ENCODE measurements around the gene DIS3L2.

Gene DIS3L2

GRCh38 chr2:232339121-232340081, 377.9 kb downstream of the DIS3L2 start:
- no peak for DNase-seq

GRCh38 chr2:232340171-232340935, 378.8 kb downstream of the DIS3L2 start:
- DNase-seq, result no peak

GRCh38 chr2:232341061-232341738, 379.7 kb downstream of the DIS3L2 start:
- DNase-seq, result no peak

- no peak for DNase-seq
Measured at GRCh38 chr2:232341739-232342126, 380.2 kb downstream of the DIS3L2 start.

- no peak for DNase-seq
Measured at GRCh38 chr2:232342635-232343565, 381.4 kb downstream of the DIS3L2 start.

- DNase-seq, result no peak
Measured at GRCh38 chr2:232343821-232344220, 382.3 kb downstream of the DIS3L2 start.

- DNase-seq, result no peak
Measured at GRCh38 chr2:232345251-232345650, 383.7 kb downstream of the DIS3L2 start.

GRCh38 chr2:232347369-232347768, 385.9 kb downstream of the DIS3L2 start:
- DNase-seq, result no peak

GRCh38 chr2:232348936-232349335, 387.4 kb downstream of the DIS3L2 start:
- no peak for DNase-seq

- no peak for DNase-seq
Measured at GRCh38 chr2:232349546-232349945, 388.0 kb downstream of the DIS3L2 start.

- no peak for DNase-seq
Measured at GRCh38 chr2:232349946-232350635, 388.6 kb downstream of the DIS3L2 start.

GRCh38 chr2:232350804-232351685, 389.5 kb downstream of the DIS3L2 start:
- DNase-seq, result no peak

- DNase-seq, result no peak
Measured at GRCh38 chr2:232351686-232352510, 390.4 kb downstream of the DIS3L2 start.

GRCh38 chr2:232352511-232353091, 391.1 kb downstream of the DIS3L2 start:
- DNase-seq, result no peak

GRCh38 chr2:232353096-232353495, 391.6 kb downstream of the DIS3L2 start:
- no peak for DNase-seq

GRCh38 chr2:232353660-232354059, 392.1 kb downstream of the DIS3L2 start:
- no peak for DNase-seq

GRCh38 chr2:232354069-232354468, 392.6 kb downstream of the DIS3L2 start:
- no peak for DNase-seq

- DNase-seq, result no peak
Measured at GRCh38 chr2:232361646-232362045, 400.1 kb downstream of the DIS3L2 start.
